IMR-90 (cell line): ENCODE data around the gene ZNHIT6. TPM values are rescaled to one million over a fixed set of nuclear protein-coding genes. Genes with fewer than 3 reads are reported as not detected.

Experiments
- ATAC-seq: fragments of 200-7000 bp; cut with Tn5 transposase; 2 replicates; pipeline ENCODE4 v1.9.1; 2020; ENCODE audit warnings: low read depth, mild to moderate bottlenecking, moderate library complexity
- BruUV-seq: library from RNA; stranded (reverse); fragments of 400-500 nt; replicated peaks from 2 replicates; lab custom pipeline; 2021; lab: Mats Ljungman, UMichigan
- CTCF ChIA-PET: fragments of 300-600 bp; formaldehyde crosslinking; extraction: SDS; loops from one replicate; lab custom pipeline; 2021; ENCODE audit warnings: antibody characterized with exemption; lab: Yijun Ruan, JAX
- POLR2A ChIA-PET: fragments of 300-600 bp; sonication (Branson Sonifier 250); formaldehyde crosslinking; loops from one replicate; lab custom pipeline; 2022; ENCODE audit warnings: antibody characterized with exemption; ENCODE audit not compliant: unreplicated experiment; lab: Charles Lee
- DNase-seq: peaks from one replicate; pipeline ENCODE4 v3.0.0; 2013
- H2AFZ ChIP-seq: replicated peaks from 2 replicates; pipeline ENCODE3; 2013; ENCODE audit warnings: low read length, mild to moderate bottlenecking; ENCODE audit not compliant: poor library complexity
- H2AK5ac ChIP-seq: 2 replicates; pipeline ENCODE4 v1.6.1; 2013; ENCODE audit warnings: low read depth, low read length, inconsistent platforms
- H2AK9ac ChIP-seq: replicated peaks from 2 replicates; pipeline ENCODE3; 2013; ENCODE audit warnings: mild to moderate bottlenecking, low read depth, low read length, moderate library complexity; ENCODE audit not compliant: poor library complexity
- H2BK120ac ChIP-seq: 2 replicates; pipeline ENCODE4 v1.6.1; 2013; ENCODE audit warnings: low read depth, low read length, inconsistent platforms
- H2BK15ac ChIP-seq: 3 replicates; pipeline ENCODE4 v1.6.1; 2013; ENCODE audit warnings: low read depth, low read length, inconsistent platforms
- H2BK20ac ChIP-seq: 2 replicates; pipeline ENCODE4 v1.6.1; 2013; ENCODE audit warnings: low read depth, mild to moderate bottlenecking, inconsistent platforms, low read length, moderate library complexity
- H2BK5ac ChIP-seq: 2 replicates; pipeline ENCODE4 v1.6.1; 2013; ENCODE audit warnings: mild to moderate bottlenecking, low read depth, low read length, inconsistent platforms; ENCODE audit not compliant: poor library complexity, severe bottlenecking
- H3K14ac ChIP-seq: replicated peaks from 2 replicates; pipeline ENCODE4 v1.6.1; 2013; ENCODE audit warnings: low read depth, low read length, inconsistent platforms
- H3K18ac ChIP-seq: 2 replicates; pipeline ENCODE4 v1.6.1; 2013; ENCODE audit warnings: low read depth, low read length, control low read depth
- H3K23ac ChIP-seq: 2 replicates; pipeline ENCODE4 v1.6.1; 2013; ENCODE audit warnings: low read depth, low read length, inconsistent platforms
- H3K27ac ChIP-seq: 2 replicates; pipeline ENCODE4 v1.5.1; 2013; ENCODE audit warnings: mild to moderate bottlenecking, control low read depth, low read length; ENCODE audit not compliant: insufficient read depth
- H3K27me3 ChIP-seq: 2 replicates; pipeline ENCODE4 v1.6.1; 2013; ENCODE audit warnings: low read length; ENCODE audit not compliant: control insufficient read depth, insufficient read depth
- H3K36me3 ChIP-seq: 2 replicates; pipeline ENCODE4 v1.6.1; 2013; ENCODE audit warnings: low read length, mixed read lengths; ENCODE audit not compliant: control insufficient read depth, insufficient read depth
- H3K4ac ChIP-seq: 2 replicates; pipeline ENCODE4 v1.6.1; 2013; ENCODE audit warnings: low read depth, low read length, inconsistent platforms
- H3K4me1 ChIP-seq: 2 replicates; pipeline ENCODE4 v1.6.1; 2013; ENCODE audit warnings: low read length, mixed read lengths; ENCODE audit not compliant: control insufficient read depth, insufficient read depth
- H3K4me2 ChIP-seq: 2 replicates; pipeline ENCODE4 v1.6.1; 2013; ENCODE audit warnings: low read depth, mild to moderate bottlenecking, control low read depth, low read length, moderate library complexity
- H3K4me3 ChIP-seq: 2 replicates; pipeline ENCODE4 v1.5.1; 2013; ENCODE audit warnings: low read depth, mild to moderate bottlenecking, control low read depth, low read length, moderate library complexity; ENCODE audit not compliant: insufficient read depth
- H3K56ac ChIP-seq: 2 replicates; pipeline ENCODE4 v1.6.1; 2013; ENCODE audit warnings: low read length, inconsistent platforms; ENCODE audit not compliant: insufficient read depth; ENCODE audit errors: extremely low read depth
- H3K79me1 ChIP-seq, 2 experiments: 2 replicates each; pipeline ENCODE4 v1.6.1; 2013; ENCODE audit warnings: low read length in 2 of 2, inconsistent platforms in 1 of 2, low read depth in 1 of 2
- H3K9ac ChIP-seq: 2 replicates; pipeline ENCODE4 v1.6.1; 2013; ENCODE audit warnings: low read depth, low read length, control low read depth
- H3K9me1 ChIP-seq: 2 replicates; pipeline ENCODE4 v1.6.1; 2013; ENCODE audit warnings: low read length, inconsistent platforms; ENCODE audit not compliant: insufficient read depth
- H3K9me3 ChIP-seq: 2 replicates; pipeline ENCODE4 v1.6.1; 2013; ENCODE audit warnings: low read length; ENCODE audit not compliant: control insufficient read depth, insufficient read depth
- H4K20me1 ChIP-seq: 2 replicates; pipeline ENCODE4 v1.6.1; 2013; ENCODE audit warnings: low read length, inconsistent platforms; ENCODE audit not compliant: insufficient read depth
- H4K5ac ChIP-seq: 2 replicates; pipeline ENCODE4 v1.6.1; 2013; ENCODE audit warnings: mild to moderate bottlenecking, low read depth, low read length, control low read depth
- H4K8ac ChIP-seq, 2 experiments: 2 replicates each; pipeline ENCODE4 v1.6.1; 2013; ENCODE audit warnings: low read depth in 2 of 2, low read length in 2 of 2, control low read depth in 1 of 2, inconsistent platforms in 1 of 2
- H4K91ac ChIP-seq: 2 replicates; pipeline ENCODE4 v1.6.1; 2013; ENCODE audit warnings: low read depth, low read length, inconsistent platforms; ENCODE audit not compliant: insufficient read depth
- NFE2L2 ChIP-seq: fragments of 150-350 bp; IDR thresholded peaks from 2 replicates; pipeline ENCODE4 v1.6.1; 2016; ENCODE audit warnings: low read depth, mild to moderate bottlenecking, low read length
- POLR2A ChIP-seq: IDR thresholded peaks from 2 replicates; pipeline ENCODE4 v1.6.1; 2012; ENCODE audit warnings: mild to moderate bottlenecking, low read depth, low read length
- RAD21 ChIP-seq: IDR thresholded peaks from 2 replicates; pipeline ENCODE4 v1.6.1; 2012; ENCODE audit warnings: low read length, improper control_type of control experiment
- RFX5 ChIP-seq: IDR thresholded peaks from 2 replicates; pipeline ENCODE4 v1.8.0; 2012; ENCODE audit warnings: low read depth, mild to moderate bottlenecking, low read length, moderate library complexity
- SMC3 ChIP-seq: fragments of 150-350 bp; IDR thresholded peaks from 2 replicates; pipeline ENCODE4 v1.6.1; 2016; ENCODE audit warnings: low read depth, mild to moderate bottlenecking, antibody characterized with exemption, low read length, moderate library complexity
- WGBS, 2 experiments: methylation state at CpG; one replicate each; pipeline versions ENCODE4 v1.1.5 to v1.1.7; 2013; ENCODE audit warnings: missing lambda C conversion rate in 2 of 2; ENCODE audit not compliant: insufficient read length in 1 of 2; ENCODE audit errors: extremely low coverage in 2 of 2; 5-methylcytosine and 5-hydroxymethylcytosine counted together
- dilution Hi-C: fragments of 300-500 bp; cut with HindIII; formaldehyde crosslinking; loops from one replicate; pipeline ENCODE4 v1.14.3; 2018; ENCODE audit warnings: low sequenced_read_pairs; ENCODE audit not compliant: unreplicated experiment
- in situ Hi-C: fragments of 300-500 bp; cut with MboI; formaldehyde crosslinking; loops from 3 replicates; pipeline ENCODE4 v1.14.3; 2019; ENCODE audit warnings: low sequenced_read_pairs, inconsistent platforms, mixed read lengths
- intact Hi-C: fragments of 100-400 bp; cut with micrococcal nuclease; formaldehyde crosslinking; loops from 2 replicates; pipeline ENCODE4 v1.10.0; 2022
- polyA plus RNA-seq, 3 experiments: library from polyadenylated mRNA; depleted of rRNA; stranded (reverse); fragments of >200 nt; gene quantifications; 2 replicates each; pipeline ENCODE4 v1.2.3, GENCODE V29; 2012; ENCODE audit warnings: low replicate concordance in 1 of 3
- total RNA-seq: library from RNA; depleted of rRNA; stranded (reverse); fragments of >200 nt; gene quantifications from 2 replicates; pipeline ENCODE4 v1.2.3, GENCODE V29; 2012
- TF ChIP-seq, protein P1 (sequence below): fragments of 150-350 bp; IDR thresholded peaks from 2 replicates; pipeline ENCODE4 v1.6.1; 2016; ENCODE audit warnings: low read depth, mild to moderate bottlenecking, low read length, moderate library complexity, borderline replicate concordance
- TF ChIP-seq, protein P2 (sequence below): conservative IDR thresholded peaks from 2 replicates; pipeline ENCODE4 v1.5.1; 2012; ENCODE audit warnings: mild to moderate bottlenecking, low read depth, low read length, improper control_type of control experiment

Gene ZNHIT6
- total and polyA plus RNA-seq, 2 of the 4 experiments (the other 2 are of a cell fraction), result 9.0 to 13.7 TPM

- no CpG with 5 or more reads among the region's 7 CpGs for WGBS, 2 experiments
- Histone ChIP-seq H3K9ac (no peak overlapping the region), H3K79me1 (peaks cover 2 to 17% of the 10 kb centered on the region in 2 experiments; a peak in 3 of 4 replicates), H2BK15ac (peak overlapping the region; percentile 91), H2BK5ac (no peak overlapping the region), H2AFZ (no peak overlapping the region), H2BK20ac (peak overlapping the region; percentile 78), H3K4ac (peak overlapping the region; percentile 81), H3K27me3 (no peaks in the 10 kb centered on the region), H4K8ac (peak overlapping the region in 1 of 2 experiments; percentile 58; a peak in 2 of 4 replicates), H4K91ac (peak overlapping the region; percentile 59; the same call in 1 of the 2 replicates), H3K4me2 (no peak overlapping the region), H3K4me1 (peaks cover 31% of the 10 kb centered on the region), H3K23ac (peak overlapping the region; percentile 55), H2AK5ac (peak overlapping the region; percentile 70), H3K27ac (no peak overlapping the region), H3K9me3 (no peaks in the 10 kb centered on the region), H4K5ac (peak overlapping the region; percentile 47; the same call in 1 of the 2 replicates), H4K20me1 (no peaks in the 10 kb centered on the region), H3K9me1 (peaks cover 24% of the 10 kb centered on the region), H3K56ac (no peak overlapping the region), H2BK120ac (peak overlapping the region; percentile 89), H3K4me3 (no peak overlapping the region), H3K18ac (peak overlapping the region; percentile 32), H3K36me3 (no peaks in the 10 kb centered on the region), H3K14ac (peak overlapping the region; percentile 59), H2AK9ac (no peak overlapping the region)
- TF ChIP-seq RFX5, result no peak
- no peak for TF ChIP-seq POLR2A
- no peak for TF ChIP-seq NFE2L2
- TF ChIP-seq SMC3, result no peak
- TF ChIP-seq, protein P1, sequence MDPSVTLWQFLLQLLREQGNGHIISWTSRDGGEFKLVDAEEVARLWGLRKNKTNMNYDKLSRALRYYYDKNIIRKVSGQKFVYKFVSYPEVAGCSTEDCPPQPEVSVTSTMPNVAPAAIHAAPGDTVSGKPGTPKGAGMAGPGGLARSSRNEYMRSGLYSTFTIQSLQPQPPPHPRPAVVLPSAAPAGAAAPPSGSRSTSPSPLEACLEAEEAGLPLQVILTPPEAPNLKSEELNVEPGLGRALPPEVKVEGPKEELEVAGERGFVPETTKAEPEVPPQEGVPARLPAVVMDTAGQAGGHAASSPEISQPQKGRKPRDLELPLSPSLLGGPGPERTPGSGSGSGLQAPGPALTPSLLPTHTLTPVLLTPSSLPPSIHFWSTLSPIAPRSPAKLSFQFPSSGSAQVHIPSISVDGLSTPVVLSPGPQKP, result no peak
- no peak for TF ChIP-seq RAD21
- TF ChIP-seq, protein P2, sequence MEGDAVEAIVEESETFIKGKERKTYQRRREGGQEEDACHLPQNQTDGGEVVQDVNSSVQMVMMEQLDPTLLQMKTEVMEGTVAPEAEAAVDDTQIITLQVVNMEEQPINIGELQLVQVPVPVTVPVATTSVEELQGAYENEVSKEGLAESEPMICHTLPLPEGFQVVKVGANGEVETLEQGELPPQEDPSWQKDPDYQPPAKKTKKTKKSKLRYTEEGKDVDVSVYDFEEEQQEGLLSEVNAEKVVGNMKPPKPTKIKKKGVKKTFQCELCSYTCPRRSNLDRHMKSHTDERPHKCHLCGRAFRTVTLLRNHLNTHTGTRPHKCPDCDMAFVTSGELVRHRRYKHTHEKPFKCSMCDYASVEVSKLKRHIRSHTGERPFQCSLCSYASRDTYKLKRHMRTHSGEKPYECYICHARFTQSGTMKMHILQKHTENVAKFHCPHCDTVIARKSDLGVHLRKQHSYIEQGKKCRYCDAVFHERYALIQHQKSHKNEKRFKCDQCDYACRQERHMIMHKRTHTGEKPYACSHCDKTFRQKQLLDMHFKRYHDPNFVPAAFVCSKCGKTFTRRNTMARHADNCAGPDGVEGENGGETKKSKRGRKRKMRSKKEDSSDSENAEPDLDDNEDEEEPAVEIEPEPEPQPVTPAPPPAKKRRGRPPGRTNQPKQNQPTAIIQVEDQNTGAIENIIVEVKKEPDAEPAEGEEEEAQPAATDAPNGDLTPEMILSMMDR, result no peak
- dilution Hi-C loops, result no loop called here
- ATAC-seq, result no peak
- in situ Hi-C loops, result no loop called here
- intact Hi-C loops, result no loop called here
- no TSS peak for BruUV-seq
- DNase-seq, result no peak
- POLR2A ChIA-PET, result no interaction called here
- CTCF ChIA-PET, result interaction anchor here (0.7 to 1.3 kb wide), 3 partner anchors 9 to 296 kb away, joined by 3 to 5 read pairs (median 4); no protein-coding TSS in a partner anchor
These were observed 105.0 kb downstream of the ZNHIT6 start for GRCh38 chr1:85603086-85603880.
